PFSK-1 (cell line): Measurements from ENCODE around the gene C4orf51.

Source experiments
- FOXP2 ChIP-seq: optimal IDR thresholded peaks from 2 replicates; pipeline ENCODE3; 2011; ENCODE audit warnings: borderline replicate concordance, control low read depth, inconsistent platforms; ENCODE audit not compliant: insufficient read depth; ENCODE audit errors: extremely low read length, extremely low read depth
- POLR2AphosphoS5 ChIP-seq: IDR thresholded peaks from 2 replicates; pipeline ENCODE4 v1.6.1; 2012; ENCODE audit warnings: low read depth, mild to moderate bottlenecking, control low read depth, low read length, moderate library complexity
- REST ChIP-seq, 2 experiments: IDR thresholded peaks; 2 replicates each; pipeline versions ENCODE4 v1.6.1 to v1.8.0; 2011 to 2012; ENCODE audit warnings: low read depth in 2 of 2, low read length in 2 of 2, control low read depth in 1 of 2, inconsistent platforms in 1 of 2, mild to moderate bottlenecking in 1 of 2, moderate library complexity in 1 of 2; ENCODE audit not compliant: insufficient read depth in 1 of 2
- SIN3A ChIP-seq: IDR thresholded peaks from 2 replicates; pipeline ENCODE4 v1.6.1; 2012; ENCODE audit warnings: mild to moderate bottlenecking, low read length, moderate library complexity, borderline replicate concordance; ENCODE audit not compliant: insufficient read depth
- TAF1 ChIP-seq: IDR thresholded peaks from 2 replicates; pipeline ENCODE4 v1.6.1; 2012; ENCODE audit warnings: low read length, control low read depth, borderline replicate concordance; ENCODE audit not compliant: insufficient read depth

The C4orf51 gene

GRCh38 chr4:145732001-145732815, 52.3 kb downstream of the C4orf51 start:
- no peak for TF ChIP-seq POLR2AphosphoS5
- no peak for TF ChIP-seq TAF1
- no peak for TF ChIP-seq REST (IDR thresholded peaks at IDR 0.05; ENCODE audit: insufficient read depth in 1 of 2, low read depth in 2 of 2, low read length in 2 of 2)
- TF ChIP-seq SIN3A = no peak
- TF ChIP-seq FOXP2 = no peak

- TF ChIP-seq FOXP2 (peak; percentile 8), POLR2AphosphoS5 (peak; percentile 62), REST (IDR thresholded peaks at IDR 0.05; ENCODE audit: insufficient read depth in 1 of 2, low read depth in 2 of 2, low read length in 2 of 2) (0 out of 4 replicates have a peak, but pooled peaks of 1 of the 2 experiments have one; percentile 4), TAF1 (no peak)
These were observed 53.2 kb downstream of the C4orf51 start for GRCh38 chr4:145732895-145733880.

GRCh38 chr4:145734031-145734430, 54.1 kb downstream of the C4orf51 start:
- TF ChIP-seq SIN3A = no peak
- TF ChIP-seq TAF1 = no peak
- TF ChIP-seq POLR2AphosphoS5 = no peak
- no peak for TF ChIP-seq REST (IDR thresholded peaks at IDR 0.05; ENCODE audit: insufficient read depth in 1 of 2, low read depth in 2 of 2, low read length in 2 of 2)
- no peak for TF ChIP-seq FOXP2

- no peak for TF ChIP-seq POLR2AphosphoS5
- TF ChIP-seq REST (IDR thresholded peaks at IDR 0.05; ENCODE audit: insufficient read depth in 1 of 2, low read depth in 2 of 2, low read length in 2 of 2) = no peak
- TF ChIP-seq SIN3A = no peak
- TF ChIP-seq TAF1 = no peak
- TF ChIP-seq FOXP2 = no peak
These were observed 54.8 kb downstream of the C4orf51 start for GRCh38 chr4:145734576-145735346.
